ENCODE data around the gene RASA2. TPM values are rescaled to one million over a fixed set of nuclear protein-coding genes. Genes with fewer than 3 reads are reported as not detected.

The RASA2 gene
- total and polyA plus RNA-seq, 2 of the 4 experiments (the other 2 are of a cell fraction) = 6.1 to 14.0 TPM

DNA sequence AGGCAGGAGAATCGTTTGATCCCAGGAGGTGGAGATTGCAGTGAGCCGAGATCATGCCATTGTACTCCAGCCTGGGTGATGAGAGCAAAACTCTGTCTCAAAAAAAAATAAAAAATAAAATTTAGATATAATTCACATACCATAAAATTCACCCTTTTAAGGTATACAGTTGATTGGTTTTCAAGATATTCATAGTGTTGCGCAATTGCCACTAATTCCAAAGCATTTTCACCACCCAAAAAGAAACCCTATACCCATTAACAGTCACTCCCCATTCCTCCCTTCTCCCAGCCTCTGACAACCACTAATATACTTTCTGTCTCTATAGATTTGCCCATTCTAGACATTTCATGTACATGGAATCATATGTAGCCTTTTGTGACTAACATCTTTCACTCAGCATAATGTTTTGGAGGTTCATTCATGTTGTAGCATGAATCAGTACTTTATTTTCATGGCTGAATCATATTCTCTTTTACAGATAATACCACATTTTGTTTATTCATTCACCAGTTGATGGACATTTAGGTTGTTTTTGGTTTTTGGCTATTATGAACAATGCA lies 116.7 kb downstream of the RASA2 start:
- Histone ChIP-seq H3K9me3 (ENCODE audit: control insufficient read depth, insufficient read depth, low read length) (no peaks in the 10 kb centered on the region), H3K18ac (ENCODE audit: low read depth, low read length) (no peak overlapping the region), H3K9ac (ENCODE audit: low read depth, low read length) (no peak overlapping the region), H3K9me1 (ENCODE audit: insufficient read depth, low read length) (peaks cover 4% of the 10 kb centered on the region; the same call in 1 of the 2 replicates), H3K56ac (ENCODE audit: extremely low read depth, insufficient read depth, low read length) (no peak overlapping the region), H2BK15ac (ENCODE audit: low read depth, low read length) (no peak overlapping the region), H4K5ac (ENCODE audit: low read depth, low read length) (no peak overlapping the region), H3K4ac (ENCODE audit: low read depth, low read length) (no peak overlapping the region), H3K27me3 (ENCODE audit: control insufficient read depth, insufficient read depth, low read length) (no peaks in the 10 kb centered on the region), H4K91ac (ENCODE audit: insufficient read depth, low read depth, low read length) (no peak overlapping the region), H4K20me1 (ENCODE audit: insufficient read depth, low read length) (no peaks in the 10 kb centered on the region), H3K4me1 (ENCODE audit: control insufficient read depth, insufficient read depth, low read length) (peaks cover 2% of the 10 kb centered on the region; the same call in 1 of the 2 replicates), H2BK120ac (ENCODE audit: low read depth, low read length) (no peak overlapping the region), H2BK5ac (ENCODE audit: low read depth, low read length, poor library complexity, severe bottlenecking) (no peak overlapping the region), H3K36me3 (ENCODE audit: control insufficient read depth, insufficient read depth, low read length) (peaks cover 11% of the 10 kb centered on the region), H2AK5ac (ENCODE audit: low read depth, low read length) (no peak overlapping the region), H2BK20ac (ENCODE audit: low read depth, low read length) (no peak overlapping the region), H3K4me3 (ENCODE audit: insufficient read depth, low read depth, low read length) (no peak overlapping the region), H3K27ac (ENCODE audit: insufficient read depth, low read length) (no peak overlapping the region), H3K4me2 (ENCODE audit: low read depth, low read length) (no peak overlapping the region), H2AFZ (replicated peaks; ENCODE audit: low read length, poor library complexity) (no peak overlapping the region), H2AK9ac (replicated peaks; ENCODE audit: low read depth, low read length, poor library complexity) (no peak overlapping the region), H3K14ac (replicated peaks; ENCODE audit: low read depth, low read length) (no peak overlapping the region), H3K79me1 (ENCODE audit: low read depth in 1 of 2, low read length in 2 of 2) (peaks cover 3 to 4% of the 10 kb centered on the region in 2 experiments; a peak in 2 of 4 replicates), H3K23ac (ENCODE audit: low read depth, low read length) (no peak overlapping the region), H4K8ac (ENCODE audit: low read depth in 2 of 2, low read length in 2 of 2) (no peak overlapping the region)
- ATAC-seq (ENCODE audit: low read depth) (no peak), DNase-seq (peak; percentile 18)
- in situ Hi-C loops (cut with MboI; ENCODE audit: low sequenced_read_pairs) (no loop called here), intact Hi-C loops (cut with micrococcal nuclease) (loop anchor here (10.0 kb wide), 1 partner anchor 131 kb away; the partner anchor contains the start of gene RNF7), dilution Hi-C loops (cut with HindIII; ENCODE audit: low sequenced_read_pairs, unreplicated experiment) (no loop called here)
- WGBS, 2 experiments (ENCODE audit: extremely low coverage in 2 of 2, insufficient read length in 1 of 2) = no CpG with 5 or more reads among the region's 3 CpGs
- ChIA-PET CTCF (no interaction called here), POLR2A (ENCODE audit: unreplicated experiment) (no interaction called here)
- TF ChIP-seq MAFK (IDR thresholded peaks at IDR 0.05; ENCODE audit: low read depth, low read length) (no peak), CEBPB (IDR thresholded peaks at IDR 0.05; ENCODE audit: low read depth, low read length) (peak; percentile 95)
- no TSS peak for BruUV-seq (replicated peaks)
